ENCODE measurements around the gene OR56B4.

Gene OR56B4

GRCh38 chr11:6151117-6151516 is 43.6 kb downstream of the OR56B4 start:
- no peak for DNase-seq (ENCODE audit: low read depth)

GRCh38 chr11:6152126-6152525 is 44.6 kb downstream of the OR56B4 start:
- no peak for DNase-seq (ENCODE audit: low read depth)

- no peak for DNase-seq (ENCODE audit: low read depth)
Measured at GRCh38 chr11:6156628-6157359, 49.3 kb downstream of the OR56B4 start.

Measured in activated T-helper 1 cell treated with Interleukin-2 at 50 U/mL for 16 hours (primary cell).